IgD-negative memory B cell (primary cell): ENCODE results near the gene WDR89. TPM values are rescaled to one million over a fixed set of nuclear protein-coding genes. Genes with fewer than 3 reads are reported as not detected.
A peak's percentile ranks its signal among the peaks of the same experiment; 100 is the strongest.

Experiments
- H3K27ac Mint-ChIP-seq, 3 donors: one replicate each; pipeline ENCODE4 v1.8.0; 2020 to 2022; ENCODE audit warnings: mild to moderate bottlenecking in 3 of 3, mixed read lengths in 3 of 3, moderate library complexity in 1 of 3
- H3K27me3 Mint-ChIP-seq: one replicate; pipeline ENCODE4 v1.8.0; 2021; ENCODE audit warnings: mixed read lengths
- H3K36me3 Mint-ChIP-seq: one replicate; pipeline ENCODE4 v1.8.0; 2020; ENCODE audit warnings: mild to moderate bottlenecking, mixed read lengths
- H3K4me1 Mint-ChIP-seq, 3 donors: one replicate each; pipeline ENCODE4 v1.8.0; 2020 to 2022; ENCODE audit warnings: mixed read lengths in 3 of 3, mild to moderate bottlenecking in 1 of 3
- H3K4me3 Mint-ChIP-seq, 4 donors: one replicate each; pipeline ENCODE4 v1.8.0; 2020 to 2022; ENCODE audit warnings: mild to moderate bottlenecking in 4 of 4, mixed read lengths in 4 of 4, moderate library complexity in 3 of 4
- H3K9me3 Mint-ChIP-seq, 3 donors: one replicate each; pipeline ENCODE4 v1.8.0; 2020 to 2021; ENCODE audit warnings: mixed read lengths in 3 of 3, mild to moderate bottlenecking in 1 of 3
- polyA plus RNA-seq: library from polyadenylated mRNA; unstranded; fragments of 300-500 nt; fragmentation: Illumina TruSeq; gene quantifications from one replicate; pipeline ENCODE4 v1.2.3, GENCODE V29; 2021

WDR89 gene
- polyA plus RNA-seq = 15.2 TPM

GRCh38 chr14:63641473-63642228, at the start of gene WDR89:
WDR89 (minus strand) TSS chr14:63641871; CDS start chr14:63599942, 41,929 bp downstream.
- Mint-ChIP-seq H3K9me3 (peaks cover 0 to 2% (median 0%) of the 10 kb centered on the region in 3 donors), H3K4me1 (peaks cover 10 to 29% (median 14%) of the 10 kb centered on the region in 3 donors)

GRCh38 chr14:63689132-63689531, 47.5 kb upstream of the WDR89 start:
- H3K9me3 Mint-ChIP-seq = no peaks in the 10 kb centered on the region
- peaks cover 9% of the 10 kb centered on the region for H3K36me3 Mint-ChIP-seq
- peaks cover 7 to 15% (median 12%) of the 10 kb centered on the region in 3 donors for H3K4me1 Mint-ChIP-seq
- no peaks in the 10 kb centered on the region for H3K27me3 Mint-ChIP-seq
- no peak overlapping the region for H3K4me3 Mint-ChIP-seq
- H3K27ac Mint-ChIP-seq = no peak overlapping the region

More at GRCh38 chr14:63641473-63642228, at the start of gene WDR89:
- Mint-ChIP-seq H3K27me3 (no peaks in the 10 kb centered on the region), H3K27ac (peak within 1 kb of the TSS; percentile 87 to 99 (median 98)), H3K36me3 (peaks cover 10% of the 10 kb centered on the region), H3K4me3 (peak within 1 kb of the TSS; percentile 84 to 99 (median 96))

GRCh38 chr14:63686926-63687325, 45.3 kb upstream of the WDR89 start:
- no peak overlapping the region for H3K27ac Mint-ChIP-seq

GRCh38 chr14:63685401-63685800, 43.7 kb upstream of the WDR89 start:
- Mint-ChIP-seq H3K9me3 (no peaks in the 10 kb centered on the region), H3K4me3 (no peak overlapping the region), H3K4me1 (peaks cover 2 to 7% (median 5%) of the 10 kb centered on the region in 3 donors), H3K36me3 (peaks cover 9% of the 10 kb centered on the region), H3K27me3 (no peaks in the 10 kb centered on the region), H3K27ac (no peak overlapping the region)

More at GRCh38 chr14:63686926-63687325, 45.3 kb upstream of the WDR89 start:
- peaks cover 3 to 7% (median 5%) of the 10 kb centered on the region in 3 donors for H3K4me1 Mint-ChIP-seq
- no peak overlapping the region for H3K4me3 Mint-ChIP-seq
- H3K36me3 Mint-ChIP-seq = peaks cover 9% of the 10 kb centered on the region
- no peaks in the 10 kb centered on the region for H3K27me3 Mint-ChIP-seq
- H3K9me3 Mint-ChIP-seq = no peaks in the 10 kb centered on the region

- no peaks in the 10 kb centered on the region for H3K9me3 Mint-ChIP-seq
- H3K27ac Mint-ChIP-seq = no peak overlapping the region
- no peak overlapping the region for H3K4me3 Mint-ChIP-seq
- H3K27me3 Mint-ChIP-seq = no peaks in the 10 kb centered on the region
- H3K36me3 Mint-ChIP-seq = peaks cover 7% of the 10 kb centered on the region
- peaks cover 2 to 8% (median 5%) of the 10 kb centered on the region in 3 donors for H3K4me1 Mint-ChIP-seq
Measured at GRCh38 chr14:63682727-63683593, 41.3 kb upstream of the WDR89 start.

GRCh38 chr14:63678536-63678935, 36.9 kb upstream of the WDR89 start:
- Mint-ChIP-seq H3K27ac (no peak overlapping the region), H3K4me3 (no peak overlapping the region), H3K9me3 (no peaks in the 10 kb centered on the region), H3K36me3 (peaks cover 4% of the 10 kb centered on the region), H3K4me1 (peaks cover 0 to 3% (median 0%) of the 10 kb centered on the region in 3 donors), H3K27me3 (no peaks in the 10 kb centered on the region)

GRCh38 chr14:63677891-63678379, 36.3 kb upstream of the WDR89 start:
- peaks cover 4% of the 10 kb centered on the region for H3K36me3 Mint-ChIP-seq
- no peaks in the 10 kb centered on the region for H3K9me3 Mint-ChIP-seq
- peak overlapping the region in 1 of 3 donors; percentile 59 for H3K27ac Mint-ChIP-seq
- no peaks in the 10 kb centered on the region for H3K27me3 Mint-ChIP-seq
- peaks cover 0 to 3% (median 0%) of the 10 kb centered on the region in 3 donors for H3K4me1 Mint-ChIP-seq
- no peak overlapping the region for H3K4me3 Mint-ChIP-seq

- no peaks in the 10 kb centered on the region for H3K9me3 Mint-ChIP-seq
- no peak overlapping the region for H3K4me3 Mint-ChIP-seq
- peaks cover 4% of the 10 kb centered on the region for H3K36me3 Mint-ChIP-seq
- H3K27ac Mint-ChIP-seq = peak overlapping the region in 1 of 3 donors; percentile 63
- H3K4me1 Mint-ChIP-seq = peaks cover 0 to 3% (median 0%) of the 10 kb centered on the region in 3 donors
- no peaks in the 10 kb centered on the region for H3K27me3 Mint-ChIP-seq
Measured at GRCh38 chr14:63676615-63677014, 34.9 kb upstream of the WDR89 start.

GRCh38 chr14:63673886-63674497, 32.3 kb upstream of the WDR89 start:
- Mint-ChIP-seq H3K27me3 (no peaks in the 10 kb centered on the region), H3K27ac (no peak overlapping the region), H3K36me3 (peaks cover 1% of the 10 kb centered on the region), H3K4me1 (peaks cover 0 to 3% (median 0%) of the 10 kb centered on the region in 3 donors), H3K4me3 (no peak overlapping the region), H3K9me3 (no peaks in the 10 kb centered on the region)

GRCh38 chr14:63673255-63673654, 31.6 kb upstream of the WDR89 start:
- Mint-ChIP-seq H3K36me3 (peaks cover 1% of the 10 kb centered on the region), H3K27me3 (no peaks in the 10 kb centered on the region), H3K27ac (no peak overlapping the region)

GRCh38 chr14:63672417-63673180, 30.9 kb upstream of the WDR89 start:
- Mint-ChIP-seq H3K36me3 (no peaks in the 10 kb centered on the region), H3K9me3 (no peaks in the 10 kb centered on the region), H3K4me1 (no peaks in the 10 kb centered on the region), H3K27me3 (no peaks in the 10 kb centered on the region), H3K27ac (no peak overlapping the region), H3K4me3 (no peak overlapping the region)

More at GRCh38 chr14:63673255-63673654, 31.6 kb upstream of the WDR89 start:
- Mint-ChIP-seq H3K4me3 (no peak overlapping the region), H3K9me3 (no peaks in the 10 kb centered on the region), H3K4me1 (no peaks in the 10 kb centered on the region)

GRCh38 chr14:63671987-63672386, 30.3 kb upstream of the WDR89 start:
- H3K36me3 Mint-ChIP-seq = no peaks in the 10 kb centered on the region
- no peak overlapping the region for H3K4me3 Mint-ChIP-seq
- H3K27ac Mint-ChIP-seq = no peak overlapping the region
- no peaks in the 10 kb centered on the region for H3K4me1 Mint-ChIP-seq
- H3K27me3 Mint-ChIP-seq = no peaks in the 10 kb centered on the region
- H3K9me3 Mint-ChIP-seq = no peaks in the 10 kb centered on the region

- no peak overlapping the region for H3K4me3 Mint-ChIP-seq
- no peaks in the 10 kb centered on the region for H3K9me3 Mint-ChIP-seq
- no peaks in the 10 kb centered on the region for H3K4me1 Mint-ChIP-seq
- no peaks in the 10 kb centered on the region for H3K36me3 Mint-ChIP-seq
- no peak overlapping the region for H3K27ac Mint-ChIP-seq
- H3K27me3 Mint-ChIP-seq = no peaks in the 10 kb centered on the region
Measured at GRCh38 chr14:63670692-63671091, 29.0 kb upstream of the WDR89 start.

- H3K36me3 Mint-ChIP-seq = no peaks in the 10 kb centered on the region
- no peaks in the 10 kb centered on the region for H3K27me3 Mint-ChIP-seq
- H3K4me3 Mint-ChIP-seq = no peak overlapping the region
- H3K9me3 Mint-ChIP-seq = no peaks in the 10 kb centered on the region
- peak overlapping the region in 1 of 3 donors; percentile 25 for H3K27ac Mint-ChIP-seq
- peaks cover 0 to 3% (median 0%) of the 10 kb centered on the region in 3 donors for H3K4me1 Mint-ChIP-seq
Measured at GRCh38 chr14:63666335-63666734, 24.7 kb upstream of the WDR89 start.
